Jurkat, Clone E6-1 (cell line): ENCODE measurements around the gene NFAM1.
A peak's percentile ranks its signal among the peaks of the same experiment; 100 is the strongest.

Experiments used
- DNase-seq: peaks from one replicate; pipeline ENCODE4 v3.0.0-alpha.2; 2011; ENCODE audit warnings: low read depth, low spot score
- H3K4me3 ChIP-seq: 2 replicates; pipeline ENCODE4 v1.5.1; 2011; ENCODE audit warnings: mild to moderate bottlenecking, low read length, control low read depth, moderate library complexity

Gene NFAM1

DNA sequence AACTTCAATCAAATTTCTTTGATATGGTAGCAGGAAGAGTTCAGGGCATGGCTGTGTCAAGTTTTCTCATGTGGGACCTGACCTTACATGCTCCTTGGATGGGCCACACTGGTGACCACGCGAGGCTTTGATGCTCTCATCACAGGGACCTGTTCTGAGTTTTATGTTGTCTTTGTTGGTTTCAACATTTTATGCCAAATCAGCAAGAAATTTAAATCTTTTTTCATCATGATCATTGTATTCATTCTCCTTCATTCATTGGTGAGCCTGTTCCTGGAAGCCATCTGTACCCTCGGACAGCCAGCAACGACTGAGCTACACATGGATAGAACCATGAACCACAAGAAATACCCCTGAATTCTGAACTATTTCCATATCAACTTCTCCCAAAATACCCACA, 10.5 kb upstream of the NFAM1 start:
- no peak overlapping the region for H3K4me3 ChIP-seq
- DNase-seq, result no peak

DNA sequence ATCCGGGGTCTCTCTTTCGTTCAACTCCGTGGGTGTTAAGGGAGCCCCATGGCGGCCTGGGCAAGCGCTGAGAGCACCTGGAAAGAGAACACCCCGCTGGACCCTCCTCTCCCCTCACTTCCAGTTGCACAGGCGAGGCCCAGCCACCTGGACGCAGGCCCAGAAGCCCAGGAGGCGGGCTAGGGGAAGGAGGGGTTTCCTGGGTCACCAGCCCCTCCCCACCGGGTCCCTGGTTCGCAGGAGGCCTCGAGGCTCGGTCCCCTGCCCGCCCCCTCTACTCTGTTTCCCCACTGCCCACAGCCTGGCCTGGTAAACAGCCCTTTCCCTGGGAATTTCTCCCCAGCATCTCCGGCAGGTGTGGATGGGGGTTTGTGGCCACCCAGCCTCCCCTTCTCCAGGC, 8.5 kb upstream of the NFAM1 start:
- no peak for DNase-seq
- no peak overlapping the region for H3K4me3 ChIP-seq

DNA sequence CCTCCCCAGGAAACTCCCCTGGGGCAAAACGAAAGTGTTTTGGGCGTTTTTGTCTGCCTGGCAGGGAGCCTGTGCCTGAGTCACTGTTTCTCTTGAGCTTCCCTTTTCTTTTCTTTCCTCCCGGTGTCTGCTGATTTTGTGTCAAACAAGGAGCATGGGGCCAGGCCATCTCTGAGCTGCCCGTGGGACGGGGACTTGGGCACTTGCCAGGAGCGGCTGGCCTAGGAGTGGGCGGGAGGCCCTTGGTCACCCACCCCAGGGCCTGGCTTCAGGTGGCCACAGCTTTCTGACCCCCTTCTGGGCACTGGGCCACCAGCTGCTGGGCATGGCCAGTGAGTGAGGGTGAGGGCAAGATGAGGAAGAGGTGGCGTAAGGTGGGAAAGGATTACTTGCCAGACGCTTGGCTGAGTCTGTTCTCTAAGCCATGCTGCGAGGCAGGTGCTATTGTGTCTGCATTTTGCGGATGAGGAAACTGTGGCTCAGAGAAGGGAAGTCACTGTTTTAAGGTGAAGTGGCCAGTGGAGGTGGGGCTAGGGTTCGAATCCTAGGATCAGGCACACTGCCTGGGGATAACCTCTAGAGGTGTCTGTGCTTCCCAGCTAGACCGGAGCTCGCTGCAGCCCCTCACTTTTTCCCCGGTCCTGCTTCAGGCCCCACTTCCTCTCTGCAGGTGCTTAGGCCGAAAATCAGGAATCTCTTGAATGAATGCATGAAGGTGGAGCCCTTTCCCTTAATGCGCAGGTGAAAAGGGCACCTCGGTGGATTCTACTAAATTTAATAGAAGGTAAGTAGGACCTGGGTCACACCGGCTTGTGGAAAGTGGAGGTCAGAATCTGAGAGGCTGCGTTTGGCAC, 7.8 kb upstream of the NFAM1 start:
- H3K4me3 ChIP-seq, result no peak overlapping the region
- no peak for DNase-seq

DNA sequence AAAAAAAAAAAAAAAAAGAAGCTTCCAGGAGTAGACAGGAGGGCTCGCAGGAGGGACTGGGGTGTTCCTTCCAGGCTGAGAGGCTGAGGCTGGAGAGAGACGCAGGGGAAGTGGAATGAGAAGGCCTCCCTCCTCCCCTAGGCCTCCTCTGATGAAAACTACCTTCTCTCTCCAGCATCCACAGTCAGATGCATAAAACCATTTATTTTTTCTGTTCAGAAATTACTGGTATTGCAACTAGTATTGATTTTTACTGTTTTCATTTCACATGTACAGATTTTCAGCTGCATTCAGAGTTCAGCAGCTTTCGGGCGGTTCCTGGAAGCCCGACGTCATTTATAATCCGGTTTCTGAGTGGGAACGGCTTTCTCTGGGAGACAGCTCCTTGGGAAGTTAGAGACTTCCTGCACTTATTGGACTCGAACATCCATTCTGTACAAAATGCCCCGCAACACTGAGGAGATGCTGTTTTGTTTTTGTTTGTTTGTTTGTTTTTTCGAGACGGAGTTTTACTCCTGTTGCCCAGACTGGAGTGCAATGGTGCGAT, 6.9 kb upstream of the NFAM1 start:
- no peak for DNase-seq
- H3K4me3 ChIP-seq, result no peak overlapping the region

DNA sequence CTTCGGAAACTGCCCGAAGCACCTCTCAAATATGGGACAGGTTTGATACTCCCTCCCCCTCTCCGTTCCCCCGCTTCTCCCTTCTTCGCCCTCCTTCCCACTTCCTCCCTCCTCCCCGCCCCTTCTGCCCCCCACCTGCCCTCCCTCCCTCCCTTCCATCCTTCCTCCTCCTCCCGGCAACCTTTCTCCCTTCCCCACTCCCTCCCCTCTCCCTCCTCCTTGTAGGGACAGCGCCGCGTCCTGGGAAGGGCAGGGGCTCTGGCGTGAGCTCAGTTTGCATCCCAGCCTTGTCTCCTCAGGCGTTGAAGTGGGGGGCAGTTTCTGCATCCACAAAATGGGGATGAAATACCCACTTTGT, 6.1 kb upstream of the NFAM1 start:
- no peak for DNase-seq
- H3K4me3 ChIP-seq, result no peak overlapping the region

DNA sequence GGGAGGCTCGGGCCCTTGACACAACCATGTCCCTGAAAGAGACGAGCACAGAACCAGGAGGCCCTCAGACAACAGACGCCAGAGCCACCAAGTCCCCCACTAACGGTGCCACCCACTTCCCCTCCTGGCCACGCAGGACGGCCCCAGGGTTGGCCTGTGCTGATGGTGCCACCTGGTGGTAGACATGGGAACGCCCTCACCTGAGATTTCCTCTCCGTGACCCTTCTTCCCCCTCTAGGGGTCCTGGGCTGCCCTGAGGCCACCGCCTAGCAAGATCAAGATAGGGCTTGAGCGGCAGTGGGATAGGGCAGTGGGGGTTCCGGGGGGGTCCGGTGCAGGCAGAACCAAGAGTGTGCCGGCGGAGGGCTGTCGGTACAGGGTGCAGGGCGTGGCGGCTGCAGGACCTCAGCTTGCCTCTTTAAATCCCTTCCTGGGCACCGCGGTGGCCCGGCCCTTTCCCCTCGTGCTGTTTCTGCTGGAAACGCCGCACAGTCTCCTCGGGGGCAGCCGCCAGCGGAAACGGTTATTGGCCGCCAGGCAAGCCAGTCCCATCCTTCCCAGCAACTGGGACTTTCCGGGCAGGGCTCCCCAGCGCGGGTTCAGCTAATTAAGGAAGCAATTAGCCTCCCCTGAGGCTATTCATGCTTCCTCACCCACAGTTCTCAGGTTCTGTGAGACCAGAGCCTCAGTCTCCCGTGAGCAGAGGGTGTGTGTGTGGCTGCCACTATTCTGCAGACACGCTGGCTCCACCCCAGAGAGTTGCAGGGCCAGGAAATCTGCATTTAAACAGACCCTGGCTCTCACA, 5.5 kb upstream of the NFAM1 start:
- H3K4me3 ChIP-seq, result peak overlapping the region; percentile 31
- peak; percentile 68 for DNase-seq

DNA sequence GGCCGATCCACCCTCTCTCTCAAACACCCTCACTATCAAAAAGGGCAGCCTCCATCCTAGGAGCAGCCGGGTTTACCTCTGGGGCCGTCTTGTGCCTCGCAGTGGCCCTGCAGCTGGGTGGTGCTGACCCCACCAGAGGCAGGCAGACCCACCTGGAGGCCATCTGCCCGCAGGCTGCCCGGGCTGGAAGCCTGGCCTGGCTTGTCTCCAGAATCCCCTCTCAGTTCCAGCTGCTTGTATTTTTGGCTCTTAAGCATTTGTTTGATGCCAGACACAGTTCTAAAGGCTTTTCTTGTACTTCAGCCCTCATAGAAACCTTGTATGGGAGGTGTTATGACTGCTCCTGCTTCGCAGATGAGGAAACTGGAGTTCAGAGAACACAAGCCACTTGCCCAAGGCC, 4.2 kb upstream of the NFAM1 start:
- no peak overlapping the region for H3K4me3 ChIP-seq
- no peak for DNase-seq

DNA sequence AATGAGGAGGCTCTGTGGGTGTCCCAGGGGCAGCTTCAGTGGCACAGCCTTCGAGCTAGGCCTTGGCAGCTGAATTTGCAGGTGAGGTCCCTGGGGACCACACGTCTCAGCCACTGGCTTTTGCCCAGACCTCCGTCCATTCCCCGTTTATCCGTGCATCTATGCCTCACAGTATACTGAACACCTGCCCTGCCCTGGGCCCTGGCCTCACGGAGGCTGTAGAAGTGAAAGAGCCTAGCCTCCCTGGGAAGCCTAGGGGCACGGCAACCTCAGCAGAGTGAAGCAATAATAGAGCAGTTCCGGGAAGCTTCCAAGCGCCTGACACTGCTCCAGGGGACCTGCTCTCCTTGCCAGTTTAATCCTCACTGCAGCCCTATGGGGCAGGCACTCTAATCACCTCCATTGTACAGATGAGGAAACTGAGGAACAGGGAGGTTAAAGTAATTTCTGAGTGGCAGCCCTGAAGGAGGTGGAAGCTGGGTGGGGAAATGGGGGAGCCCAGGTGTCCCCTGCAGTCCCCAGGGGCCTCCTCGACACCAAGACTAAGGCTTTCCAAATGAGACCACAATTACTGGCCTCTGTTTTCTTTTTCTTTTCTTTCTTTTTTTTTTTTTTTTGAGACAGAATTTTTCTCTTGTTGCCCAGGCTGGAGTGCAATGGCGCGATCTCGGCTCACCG, 2.7 kb upstream of the NFAM1 start:
- DNase-seq, result no peak
- H3K4me3 ChIP-seq, result no peak overlapping the region

DNA sequence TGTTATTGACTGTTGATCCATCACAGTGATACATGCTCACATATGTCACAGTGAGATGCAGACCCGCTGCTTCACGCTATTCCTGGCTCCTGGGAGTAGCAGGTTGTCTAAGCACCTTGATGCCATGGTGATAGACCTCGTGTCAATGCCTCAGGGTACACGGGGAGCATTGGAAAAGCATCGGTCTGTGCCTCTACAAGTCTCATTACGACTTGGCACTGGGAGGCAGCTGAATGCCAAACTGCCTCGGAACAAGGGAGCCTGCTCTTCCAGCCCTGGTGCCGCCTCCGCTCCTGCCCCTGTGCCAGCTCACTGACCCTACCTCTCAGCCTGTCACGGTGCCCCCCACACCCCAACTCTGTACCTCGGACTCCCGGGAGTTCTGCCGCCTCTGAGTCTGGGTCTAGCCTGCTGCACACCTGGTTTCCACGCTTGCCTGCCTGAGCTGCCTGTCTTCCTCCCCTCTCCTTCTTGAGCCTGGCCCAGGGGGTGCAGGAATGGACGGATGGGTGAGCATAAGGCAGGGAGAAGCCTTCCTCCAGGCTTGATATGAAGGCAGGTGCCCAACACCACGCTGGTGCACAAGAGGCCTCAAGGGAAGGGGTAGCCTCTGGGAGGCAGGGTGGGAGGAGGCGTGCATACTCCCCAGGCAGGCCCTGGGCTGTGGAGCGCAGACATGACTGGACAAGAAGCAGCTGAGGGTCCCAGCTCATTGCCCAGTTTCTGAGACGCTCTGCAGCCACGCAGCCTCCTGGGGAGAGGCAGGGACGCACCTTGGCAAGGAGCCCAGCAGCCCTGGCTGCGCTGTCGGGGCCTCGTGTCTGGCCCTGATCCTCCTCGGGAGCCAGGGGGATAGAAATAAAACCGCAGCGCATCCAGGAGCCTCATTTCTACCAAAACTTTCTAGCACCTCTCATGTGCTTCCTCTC, 1.8 kb upstream of the NFAM1 start:
- H3K4me3 ChIP-seq, result no peak overlapping the region
- no peak for DNase-seq

DNA sequence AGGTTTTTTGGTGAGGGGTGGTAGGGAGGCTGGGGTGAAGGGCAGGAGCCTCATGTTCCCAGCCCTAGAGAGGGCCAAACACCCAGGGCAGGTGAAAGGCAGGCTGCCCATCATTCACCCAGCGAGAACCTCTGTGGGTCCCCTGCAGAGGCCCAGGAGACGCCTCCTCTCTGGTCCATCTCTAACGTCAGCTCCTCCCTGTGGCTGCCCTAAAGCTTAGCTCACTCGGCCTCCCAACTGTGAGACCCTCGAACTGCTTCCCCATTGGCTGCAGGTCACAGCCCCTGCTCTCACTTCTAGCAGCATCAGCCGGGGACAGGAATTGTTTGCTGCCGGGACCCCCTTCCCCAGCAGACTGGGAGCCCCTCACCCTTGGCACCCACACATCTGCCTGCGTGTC, 615 bp upstream of the NFAM1 start:
- H3K4me3 ChIP-seq, result no peak overlapping the region
- no peak for DNase-seq

DNA sequence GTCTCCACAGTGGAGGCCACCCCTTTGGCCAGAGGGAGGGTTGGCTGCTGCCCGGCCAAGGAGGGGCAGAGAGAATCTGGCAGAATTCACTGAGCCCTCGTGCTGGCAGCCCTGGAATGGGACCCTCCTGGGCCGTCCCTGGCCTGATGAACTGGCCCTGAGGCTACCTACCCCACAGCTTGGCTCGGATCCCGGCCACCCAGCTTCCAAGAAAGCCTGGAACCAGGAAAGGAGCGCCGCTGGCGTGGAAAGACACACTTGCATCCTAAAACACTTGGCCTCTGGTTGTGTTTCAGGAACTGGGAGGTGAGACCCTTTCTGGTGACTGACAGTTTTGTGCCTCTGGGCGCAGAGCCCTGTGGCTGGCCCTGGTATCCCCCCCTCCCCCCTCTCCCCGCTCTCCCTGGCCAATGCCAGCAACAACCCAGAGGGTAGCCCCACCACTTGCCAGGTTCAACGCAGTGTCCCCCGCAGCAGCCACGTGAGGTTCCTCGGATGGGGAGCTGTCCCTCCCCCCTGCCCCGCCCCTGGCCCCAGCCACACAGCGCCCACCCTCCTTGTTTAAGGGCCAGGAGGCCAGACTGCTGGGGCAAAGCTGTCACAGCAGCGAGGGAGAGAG, 693 bp downstream of the NFAM1 start:
- no peak for DNase-seq
- no peak overlapping the region for H3K4me3 ChIP-seq

DNA sequence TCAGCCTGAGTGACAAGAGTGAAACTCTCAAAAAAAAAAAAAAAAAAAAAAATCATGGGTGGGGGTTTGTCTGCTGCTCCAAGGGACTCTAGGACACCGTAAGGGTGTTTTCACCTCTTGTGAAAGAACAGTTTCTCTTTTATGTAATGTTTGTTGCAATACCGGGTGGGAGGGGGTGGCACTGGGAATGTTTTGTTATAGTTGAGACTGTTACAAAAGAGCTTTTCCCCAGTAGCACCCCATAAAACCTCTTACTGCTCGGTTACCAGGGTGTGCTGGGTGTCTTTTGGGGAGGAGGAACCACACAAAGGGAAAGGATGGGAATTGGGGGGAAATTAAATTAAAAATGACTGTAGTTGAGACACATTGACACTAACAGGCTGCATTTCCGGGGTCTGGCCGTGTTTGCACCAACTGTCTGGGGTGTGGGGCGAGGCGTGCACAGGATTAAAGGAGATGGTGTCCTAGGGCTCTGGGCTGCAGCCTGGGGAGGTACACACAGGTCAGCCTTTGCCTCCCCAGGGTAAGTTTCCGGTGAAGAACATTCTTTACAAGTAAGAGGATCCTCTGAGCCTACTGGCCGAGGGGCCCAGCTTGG, 1.6 kb downstream of the NFAM1 start:
- no peak for DNase-seq
- no peak overlapping the region for H3K4me3 ChIP-seq

DNA sequence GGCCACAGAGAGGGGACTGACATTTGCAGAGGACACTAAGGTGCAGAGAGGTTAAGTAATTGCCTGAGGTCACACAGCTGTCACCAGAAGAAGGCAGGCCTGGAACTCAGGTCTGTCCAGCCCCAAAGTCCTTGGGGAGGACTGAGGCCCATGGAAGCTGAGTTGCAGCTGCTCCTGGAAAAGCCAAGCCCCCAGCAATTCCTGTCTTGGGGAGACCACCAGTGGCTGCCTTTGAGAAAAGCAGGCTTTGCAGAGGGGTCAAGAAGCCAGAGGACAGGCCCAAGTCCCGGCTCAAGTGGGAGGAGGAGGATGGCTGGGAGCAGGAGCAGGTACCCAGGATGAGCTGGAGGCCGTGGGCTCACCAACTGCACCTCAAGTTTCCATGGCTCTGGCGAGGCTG, 3.4 kb downstream of the NFAM1 start:
- no peak for DNase-seq
- H3K4me3 ChIP-seq, result no peak overlapping the region

DNA sequence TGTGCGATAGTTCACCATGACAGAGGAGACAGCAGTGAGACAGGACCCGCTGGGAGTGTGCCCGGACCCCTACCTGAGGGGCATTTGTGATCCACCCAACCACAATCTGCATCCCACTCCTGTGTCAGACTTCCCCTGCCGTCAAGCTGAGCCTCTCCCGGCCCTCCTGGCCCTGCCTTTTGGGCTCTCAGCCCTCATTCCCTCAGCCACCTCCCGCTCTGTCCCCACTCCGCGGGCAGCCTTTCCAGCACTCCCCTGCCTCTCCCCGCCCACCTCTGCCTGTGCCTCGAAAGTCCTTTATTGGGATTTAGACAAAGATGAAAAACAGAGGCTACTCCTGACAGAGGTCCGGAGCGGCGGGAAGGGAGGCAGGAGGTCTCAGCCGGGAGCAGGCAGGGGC, 4.2 kb downstream of the NFAM1 start:
- H3K4me3 ChIP-seq, result no peak overlapping the region
- DNase-seq, result no peak

DNA sequence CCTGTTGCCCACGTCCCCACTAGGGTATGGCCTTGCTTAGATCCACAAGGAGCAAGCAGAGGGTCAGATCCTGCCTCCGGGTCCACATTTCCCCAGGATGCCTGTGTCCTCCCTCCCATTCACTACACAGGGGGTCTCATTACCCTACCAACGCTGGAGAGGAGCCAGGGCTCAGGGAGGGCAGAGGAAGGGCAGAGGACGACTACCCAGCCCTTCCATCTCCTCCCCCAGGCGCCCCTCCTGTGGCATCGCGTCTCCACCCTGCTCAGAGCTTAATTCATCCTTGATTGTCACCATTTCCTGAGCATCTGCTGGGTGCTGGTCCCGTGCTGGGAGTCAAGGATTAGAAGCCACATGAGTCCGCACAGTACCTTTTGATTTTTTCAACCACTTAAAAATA, 5.0 kb downstream of the NFAM1 start:
- no peak overlapping the region for H3K4me3 ChIP-seq
- DNase-seq, result no peak

DNA sequence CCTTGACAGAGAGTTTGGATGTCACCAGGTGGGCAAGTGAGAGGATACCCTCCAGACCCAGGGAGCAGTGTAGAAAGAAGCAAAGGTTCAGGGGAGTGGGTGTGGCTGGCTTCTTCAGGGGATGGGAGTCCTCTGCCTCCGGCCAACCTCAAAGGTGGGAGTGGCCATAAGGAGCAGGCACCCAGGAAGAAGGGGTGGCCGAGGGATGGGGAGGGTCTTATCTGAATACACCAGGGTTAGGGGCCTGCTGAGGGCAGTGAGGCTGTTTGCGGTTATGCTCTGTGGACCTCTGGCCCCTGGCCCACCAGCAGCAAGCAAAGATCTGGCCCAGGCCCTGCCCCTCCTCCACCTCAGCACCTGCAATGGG, 6.2 kb downstream of the NFAM1 start:
- H3K4me3 ChIP-seq, result no peak overlapping the region
- no peak for DNase-seq

DNA sequence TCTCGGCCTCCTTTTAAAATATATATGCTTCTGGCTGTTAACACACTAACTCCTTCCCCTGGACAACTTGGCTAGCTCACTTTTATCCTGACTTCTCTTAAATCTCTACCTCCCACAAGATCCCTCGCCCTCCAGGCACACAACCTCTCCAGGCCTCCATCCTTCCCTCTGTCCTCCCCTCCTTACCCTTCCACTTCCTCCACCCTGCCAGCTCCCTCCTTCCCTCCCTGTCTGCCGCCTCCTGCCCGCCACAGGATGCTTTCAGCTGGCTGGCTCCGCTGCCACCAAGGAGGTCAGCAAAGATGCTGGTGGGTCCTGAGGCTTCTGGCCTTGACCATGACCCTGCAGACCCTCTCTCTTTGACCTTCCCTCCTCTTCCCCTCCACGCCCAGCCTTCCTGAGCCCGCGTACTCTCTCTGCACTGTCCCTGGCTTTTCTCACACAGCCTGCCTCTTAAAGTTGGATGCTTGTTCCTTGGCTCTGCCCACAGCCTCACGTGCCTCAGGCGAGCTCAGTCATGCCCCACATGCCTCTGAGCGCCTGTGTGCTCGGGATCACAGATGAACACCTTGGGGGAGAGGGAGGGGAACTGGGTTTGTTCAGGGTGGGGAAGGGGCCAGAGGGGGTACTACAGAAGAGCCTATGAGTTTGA, 6.7 kb downstream of the NFAM1 start:
- H3K4me3 ChIP-seq, result no peak overlapping the region
- no peak for DNase-seq
